ENCODE measurements around the gene PRKD2. TPM values are rescaled to one million over a fixed set of nuclear protein-coding genes. Genes with fewer than 3 reads are reported as not detected.

PRKD2 gene
- total RNA-seq, 1 donor from 2014 or later, result 191 TPM

DNA sequence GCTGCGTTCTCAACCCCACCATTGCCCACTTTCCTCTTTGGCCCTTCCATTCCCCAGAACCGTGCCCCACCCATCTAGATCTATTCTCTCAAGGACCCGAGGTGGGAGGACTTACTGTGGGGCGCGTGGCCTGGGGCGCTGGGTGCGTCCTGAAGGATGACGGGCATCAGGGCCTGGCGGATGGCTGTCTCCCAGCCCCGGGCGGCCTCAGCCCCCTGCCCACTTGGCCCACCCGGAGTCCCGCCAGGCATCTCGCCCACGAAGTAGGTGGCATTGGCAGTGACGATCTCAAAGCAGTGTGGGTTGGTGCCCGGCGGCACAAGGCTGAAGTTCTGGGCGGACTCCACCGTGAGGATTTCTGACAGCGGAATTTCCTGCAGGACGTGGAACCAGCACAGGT is 23.2 kb downstream of the PRKD2 start:
- ATAC-seq (ENCODE audit: low read depth) (no peak), DNase-seq (no peak)
- Mint-ChIP-seq H3K9me3 (no peaks in the 10 kb centered on the region), H3K4me3 (no peak overlapping the region), H3K27ac (no peak overlapping the region), H3K4me1 (peaks cover 2% of the 10 kb centered on the region), H3K27me3 (no peaks in the 10 kb centered on the region), H3K36me3 (ENCODE audit: low read depth) (peaks cover 96% of the 10 kb centered on the region)
- POLR2A ChIA-PET, result no interaction called here
- TF ChIP-seq, protein P1, sequence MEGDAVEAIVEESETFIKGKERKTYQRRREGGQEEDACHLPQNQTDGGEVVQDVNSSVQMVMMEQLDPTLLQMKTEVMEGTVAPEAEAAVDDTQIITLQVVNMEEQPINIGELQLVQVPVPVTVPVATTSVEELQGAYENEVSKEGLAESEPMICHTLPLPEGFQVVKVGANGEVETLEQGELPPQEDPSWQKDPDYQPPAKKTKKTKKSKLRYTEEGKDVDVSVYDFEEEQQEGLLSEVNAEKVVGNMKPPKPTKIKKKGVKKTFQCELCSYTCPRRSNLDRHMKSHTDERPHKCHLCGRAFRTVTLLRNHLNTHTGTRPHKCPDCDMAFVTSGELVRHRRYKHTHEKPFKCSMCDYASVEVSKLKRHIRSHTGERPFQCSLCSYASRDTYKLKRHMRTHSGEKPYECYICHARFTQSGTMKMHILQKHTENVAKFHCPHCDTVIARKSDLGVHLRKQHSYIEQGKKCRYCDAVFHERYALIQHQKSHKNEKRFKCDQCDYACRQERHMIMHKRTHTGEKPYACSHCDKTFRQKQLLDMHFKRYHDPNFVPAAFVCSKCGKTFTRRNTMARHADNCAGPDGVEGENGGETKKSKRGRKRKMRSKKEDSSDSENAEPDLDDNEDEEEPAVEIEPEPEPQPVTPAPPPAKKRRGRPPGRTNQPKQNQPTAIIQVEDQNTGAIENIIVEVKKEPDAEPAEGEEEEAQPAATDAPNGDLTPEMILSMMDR (IDR thresholded peaks at IDR 0.05), result no peak
- intact Hi-C loops (cut with micrococcal nuclease), result no loop called here
- CTCF ChIA-PET, result interaction anchor here (1.0 kb wide), 1 partner anchor 35 kb away, joined by 3 read pairs; no protein-coding TSS in a partner anchor

- Mint-ChIP-seq H3K9me3 (no peaks in the 10 kb centered on the region), H3K36me3 (ENCODE audit: low read depth) (peaks cover 92% of the 10 kb centered on the region), H3K4me1 (peaks cover 2% of the 10 kb centered on the region), H3K4me3 (no peak overlapping the region), H3K27me3 (no peaks in the 10 kb centered on the region), H3K27ac (no peak overlapping the region)
- CTCF ChIA-PET, result no interaction called here
- ATAC-seq (ENCODE audit: low read depth), result no peak
- TF ChIP-seq, protein P1 (IDR thresholded peaks at IDR 0.05), result no peak
- intact Hi-C loops (cut with micrococcal nuclease), result no loop called here
- no peak for DNase-seq
- POLR2A ChIA-PET, result interaction anchor here (0.5 to 1.2 kb wide), 3 partner anchors 21 to 1463 kb away, joined by 3 to 5 read pairs (median 4); no protein-coding TSS in a partner anchor
These were observed 23.8 kb downstream of the PRKD2 start for GRCh38 chr19:46692918-46693722.

- Mint-ChIP-seq H3K36me3 (ENCODE audit: low read depth) (peaks cover 92% of the 10 kb centered on the region), H3K4me1 (peaks cover 2% of the 10 kb centered on the region), H3K27ac (no peak overlapping the region), H3K27me3 (no peaks in the 10 kb centered on the region), H3K9me3 (no peaks in the 10 kb centered on the region), H3K4me3 (no peak overlapping the region)
- TF ChIP-seq, protein P1 (IDR thresholded peaks at IDR 0.05), result no peak
- ChIA-PET POLR2A (no interaction called here), CTCF (interaction anchor here (1.3 to 1.6 kb wide), 3 partner anchors 12 to 37 kb away, joined by 3 to 5 read pairs (median 5); no protein-coding TSS in a partner anchor)
- DNase-seq (no peak), ATAC-seq (ENCODE audit: low read depth) (no peak)
- intact Hi-C loops (cut with micrococcal nuclease), result no loop called here
These were observed 25.0 kb downstream of the PRKD2 start for GRCh38 chr19:46691948-46692347.

GRCh38 chr19:46691104-46691503 is 25.8 kb downstream of the PRKD2 start:
- Mint-ChIP-seq H3K27ac (no peak overlapping the region), H3K36me3 (ENCODE audit: low read depth) (peaks cover 86% of the 10 kb centered on the region), H3K27me3 (no peaks in the 10 kb centered on the region), H3K9me3 (no peaks in the 10 kb centered on the region), H3K4me3 (no peak overlapping the region), H3K4me1 (peaks cover 2% of the 10 kb centered on the region)
- ChIA-PET CTCF (interaction anchor here (1.3 to 1.6 kb wide), 3 partner anchors 13 to 38 kb away, joined by 3 to 5 read pairs (median 5); no protein-coding TSS in a partner anchor), POLR2A (interaction anchor here (0.6 kb wide), 1 partner anchor 10 kb away, joined by 3 read pairs; no protein-coding TSS in a partner anchor)
- intact Hi-C loops (cut with micrococcal nuclease), result no loop called here
- ATAC-seq (ENCODE audit: low read depth), result no peak
- TF ChIP-seq, protein P1 (IDR thresholded peaks at IDR 0.05), result no peak
- DNase-seq, result no peak

- peaks cover 2% of the 10 kb centered on the region for H3K4me1 Mint-ChIP-seq
- CTCF ChIA-PET, result no interaction called here
- POLR2A ChIA-PET, result interaction anchor here (0.6 kb wide), 3 partner anchors 8 to 795 kb away, joined by 3 to 6 read pairs (median 3); partner anchors contain the start of gene KPTN
- TF ChIP-seq, protein P1 (IDR thresholded peaks at IDR 0.05), result no peak
- no peaks in the 10 kb centered on the region for H3K27me3 Mint-ChIP-seq
- no peak overlapping the region for H3K4me3 Mint-ChIP-seq
- DNase-seq (no peak), ATAC-seq (ENCODE audit: low read depth) (no peak)
- no peaks in the 10 kb centered on the region for H3K9me3 Mint-ChIP-seq
- H3K27ac Mint-ChIP-seq, result no peak overlapping the region
- peaks cover 86% of the 10 kb centered on the region for H3K36me3 Mint-ChIP-seq (ENCODE audit: low read depth)
- intact Hi-C loops (cut with micrococcal nuclease), result no loop called here
These were observed 27.6 kb downstream of the PRKD2 start for GRCh38 chr19:46689358-46689757.

Data from activated B cell treated with CpG ODN at 0.5 μM for 24 hours (primary cell).